A549 (cell line): ENCODE data around the gene ALDH1A2.

ENCODE experiments used
- CTCF ChIP-seq: fragments of >200 bp; sonication (Bioruptor Twin); formaldehyde crosslinking; IDR thresholded peaks from 3 replicates; pipeline ENCODE4 v1.5.1; 2016
- ELK1 ChIP-seq: fragments of 150-350 bp; IDR thresholded peaks from 2 replicates; pipeline ENCODE4 v1.6.1; 2014; ENCODE audit warnings: low read depth, mild to moderate bottlenecking, low read length
- FOSB ChIP-seq: fragments of 250-450 bp; sonication (Bioruptor Pico); IDR thresholded peaks from 2 replicates; pipeline ENCODE4 v1.5.0; 2020; ENCODE audit warnings: mild to moderate bottlenecking, moderate library complexity
- POLR2A ChIP-seq: IDR thresholded peaks from 2 replicates; pipeline ENCODE4 v1.6.1; 2012; ENCODE audit warnings: mild to moderate bottlenecking, low read length
- RAD21 ChIP-seq, 2 experiments: fragments of >200 bp in 1 of 2; sonication (Bioruptor Twin) in 1 of 2; formaldehyde crosslinking in 1 of 2; IDR thresholded peaks in 1 of 2; conservative IDR thresholded peaks in 1 of 2; 2 replicates in 1 of 2; 3 replicates in 1 of 2; pipeline ENCODE4 v1.6.1; 2012 to 2018; ENCODE audit warnings: inconsistent platforms in 1 of 2
- RFX5 ChIP-seq: fragments of 450-650 bp; IDR thresholded peaks from 2 replicates; pipeline ENCODE4 v1.7.1; 2014; ENCODE audit warnings: antibody characterized with exemption, mild to moderate bottlenecking, moderate library complexity
- RNF2 ChIP-seq: fragments of 200-600 bp; sonication (generic); IDR thresholded peaks from 2 replicates; pipeline ENCODE4 v1.6.1; 2016; ENCODE audit warnings: low read depth, mild to moderate bottlenecking, antibody characterized with exemption, moderate library complexity, borderline replicate concordance

- TF ChIP-seq RAD21 (conservative IDR thresholded peaks at IDR 0.05 in 1 of 2, IDR thresholded peaks at IDR 0.05 in 1 of 2): no peak
- no peak for TF ChIP-seq CTCF
- no peak for TF ChIP-seq FOSB (CRISPR knock-in tag)
- no peak for TF ChIP-seq RFX5
- TF ChIP-seq ELK1: no peak
- TF ChIP-seq RNF2: no peak
- TF ChIP-seq POLR2A: no peak
Measured at GRCh38 chr15:58017869-58018268, 47.6 kb downstream of the ALDH1A2 start.
